Tibial nerve (tissue), 4 donors: ENCODE results near the gene C11orf68. TPM values are rescaled to one million over a fixed set of nuclear protein-coding genes. Genes with fewer than 3 reads are reported as not detected.
A peak's percentile ranks its signal among the peaks of the same experiment; 100 is the strongest.

Experiments
- DNase-seq, 2 donors: peaks; one replicate each; pipeline ENCODE4 v3.0.0-alpha.2; 2019; ENCODE audit warnings: low spot score in 2 of 2
- H3K27ac ChIP-seq, 4 donors: fragments of 200-600 bp; sonication (generic) in 3 of 4; one replicate each; pipeline ENCODE4 v1.5.1; 2017 to 2019; ENCODE audit warnings: mild to moderate bottlenecking in 1 of 4
- H3K27me3 ChIP-seq, 2 donors: fragments of 200-600 bp; sonication (generic) in 1 of 2; one replicate each; pipeline versions ENCODE4 v1.5.1 to v1.6.0; 2017 to 2019
- H3K36me3 ChIP-seq, 3 donors: fragments of 200-600 bp; sonication (generic); one replicate each; pipeline ENCODE4 v1.5.1; 2018 to 2019
- H3K4me1 ChIP-seq, 4 donors: fragments of 200-600 bp; sonication (generic) in 3 of 4; one replicate each; pipeline ENCODE4 v1.5.1; 2017 to 2019
- H3K4me3 ChIP-seq, 4 donors: fragments of 200-600 bp; sonication (generic) in 3 of 4; one replicate each; pipeline ENCODE4 v1.5.1; 2017 to 2019; ENCODE audit warnings: mild to moderate bottlenecking in 1 of 4, moderate library complexity in 1 of 4
- H3K9me3 ChIP-seq, 4 donors: fragments of 200-600 bp; sonication (generic) in 3 of 4; one replicate each; pipeline ENCODE4 v1.5.1; 2017 to 2019
- CTCF ChIP-seq, 5 experiments: fragments of 200-600 bp in 3 of 5; fragments of 450-650 bp in 2 of 5; sonication (generic) in 3 of 5; IDR thresholded peaks; one replicate each; pipeline ENCODE4 v1.5.1; 2016 to 2019; ENCODE audit warnings: antibody characterized with exemption in 5 of 5, mild to moderate bottlenecking in 3 of 5, moderate library complexity in 2 of 5
- EP300 ChIP-seq, 2 donors: sonication (generic); formaldehyde crosslinking; IDR thresholded peaks; one replicate each; pipeline ENCODE4 v1.6.1; 2017; ENCODE audit warnings: antibody characterized with exemption in 2 of 2, mild to moderate bottlenecking in 1 of 2
- POLR2A ChIP-seq, 2 donors: fragments of 450-650 bp; IDR thresholded peaks; one replicate each; pipeline ENCODE4 v1.6.1; 2017; ENCODE audit warnings: antibody characterized with exemption in 2 of 2, mild to moderate bottlenecking in 2 of 2, moderate library complexity in 2 of 2
- WGBS, 2 donors: methylation state at CpG; one replicate each; pipeline ENCODE4 v1.1.5; 2018; 5-methylcytosine and 5-hydroxymethylcytosine counted together
- total RNA-seq, 4 donors: library from RNA; depleted of rRNA; stranded (reverse); fragments of >200 nt; gene quantifications; one replicate each; pipeline ENCODE4 v1.1.0, GENCODE V29; 2016

Gene C11orf68
- total RNA-seq, 4 donors from 2014 or later: 14.7 to 30.4 (median 21.7) TPM

GRCh38 chr11:65916391-65916790 lies 2.5 kb downstream of the C11orf68 start:
- H3K27ac ChIP-seq: peak overlapping the region; percentile 19 to 97 (median 85)
- no peaks in the 10 kb centered on the region for H3K9me3 ChIP-seq
- no peak for TF ChIP-seq POLR2A (IDR thresholded peaks at IDR 0.05)
- TF ChIP-seq EP300 (IDR thresholded peaks at IDR 0.05): no peak
- peaks cover 0 to 5% (median 0%) of the 10 kb centered on the region in 3 donors for H3K36me3 ChIP-seq
- WGBS, 2 donors: 69 to 74% methylated on average over 4 to 7 of the region's 7 CpGs
- no peaks in the 10 kb centered on the region for H3K27me3 ChIP-seq
- no peak overlapping the region for H3K4me3 ChIP-seq
- DNase-seq: no peak
- H3K4me1 ChIP-seq: peaks cover 4 to 74% (median 50%) of the 10 kb centered on the region in 4 donors

GRCh38 chr11:65915821-65916251 lies 3.0 kb downstream of the C11orf68 start:
- Histone ChIP-seq H3K4me1 (peaks cover 4 to 72% (median 50%) of the 10 kb centered on the region in 4 donors), H3K36me3 (peaks cover 0 to 5% (median 0%) of the 10 kb centered on the region in 3 donors), H3K4me3 (no peak overlapping the region), H3K27me3 (no peaks in the 10 kb centered on the region), H3K27ac (peak overlapping the region; percentile 19 to 97 (median 85)), H3K9me3 (no peaks in the 10 kb centered on the region)
- DNase-seq: peak; percentile 59 to 63
- TF ChIP-seq POLR2A (IDR thresholded peaks at IDR 0.05): no peak
- peak in 1 of 2 donors; percentile 63 for TF ChIP-seq EP300 (IDR thresholded peaks at IDR 0.05)
- 7 to 13% methylated on average over 2 to 13 of the region's 13 CpGs for WGBS, 2 donors

GRCh38 chr11:65915101-65915820 lies 3.6 kb downstream of the C11orf68 start:
- DNase-seq: no peak
- Histone ChIP-seq H3K4me1 (peaks cover 2 to 66% (median 45%) of the 10 kb centered on the region in 4 donors), H3K4me3 (no peak overlapping the region), H3K27me3 (no peaks in the 10 kb centered on the region), H3K9me3 (no peaks in the 10 kb centered on the region), H3K36me3 (peaks cover 0 to 5% (median 0%) of the 10 kb centered on the region in 3 donors), H3K27ac (peak overlapping the region; percentile 32 to 97 (median 85))
- 55 to 65% methylated on average over 9 to 10 of the region's 10 CpGs for WGBS, 2 donors
- TF ChIP-seq CTCF (IDR thresholded peaks at IDR 0.05) (no peak), EP300 (IDR thresholded peaks at IDR 0.05) (no peak), POLR2A (IDR thresholded peaks at IDR 0.05) (no peak)

- peaks cover 0 to 57% (median 39%) of the 10 kb centered on the region in 4 donors for H3K4me1 ChIP-seq
- DNase-seq: no peak
- H3K4me3 ChIP-seq: no peak overlapping the region
- TF ChIP-seq POLR2A (IDR thresholded peaks at IDR 0.05) (no peak), CTCF (IDR thresholded peaks at IDR 0.05) (no peak), EP300 (IDR thresholded peaks at IDR 0.05) (no peak)
- H3K36me3 ChIP-seq: peaks cover 0 to 5% (median 0%) of the 10 kb centered on the region in 3 donors
- WGBS, 2 donors: 22 to 32% methylated on average over 2 to 4 of the region's 4 CpGs
- no peaks in the 10 kb centered on the region for H3K9me3 ChIP-seq
- no peaks in the 10 kb centered on the region for H3K27me3 ChIP-seq
- peak overlapping the region in 2 of 4 donors; percentile 32 to 85 for H3K27ac ChIP-seq
These were observed 6.0 kb downstream of the C11orf68 start for GRCh38 chr11:65912845-65913244.

- Histone ChIP-seq H3K4me1 (peaks cover 0 to 48% (median 29%) of the 10 kb centered on the region in 4 donors), H3K36me3 (peaks cover 0 to 2% (median 0%) of the 10 kb centered on the region in 3 donors), H3K27ac (peak overlapping the region; percentile 37 to 85 (median 64)), H3K27me3 (no peaks in the 10 kb centered on the region), H3K4me3 (no peak overlapping the region), H3K9me3 (no peaks in the 10 kb centered on the region)
- TF ChIP-seq EP300 (IDR thresholded peaks at IDR 0.05) (peak in 1 of 2 donors; percentile 66), POLR2A (IDR thresholded peaks at IDR 0.05) (no peak), CTCF (IDR thresholded peaks at IDR 0.05) (peak; percentile 5 to 57 (median 32))
- DNase-seq: peak in 1 of 2 donors; percentile 44
- WGBS, 2 donors: 14 to 17% methylated on average over 14 of the region's 14 CpGs
These were observed 6.9 kb downstream of the C11orf68 start for GRCh38 chr11:65911682-65912568.
